HepG2 (cell line): Measurements from ENCODE around the gene INTS3. TPM values are rescaled to one million over a fixed set of nuclear protein-coding genes. Genes with fewer than 3 reads are reported as not detected.

ENCODE experiments used
- ARHGAP35 ChIP-seq: sonication (generic); formaldehyde crosslinking; IDR thresholded peaks from 2 replicates; pipeline ENCODE4 v1.9.0; 2022; ENCODE audit warnings: mild to moderate bottlenecking, inconsistent platforms, moderate library complexity, missing genetic modification reagents, borderline replicate concordance
- E2F1 ChIP-seq: sonication (generic); formaldehyde crosslinking; IDR thresholded peaks from 2 replicates; pipeline ENCODE4 v1.5.0; 2020; ENCODE audit warnings: missing genetic modification reagents
- FOXC1 ChIP-seq: sonication (generic); formaldehyde crosslinking; IDR thresholded peaks from 2 replicates; pipeline ENCODE4 v1.8.0; 2022; ENCODE audit warnings: mild to moderate bottlenecking, missing genetic modification reagents, borderline replicate concordance
- HMGXB4 ChIP-seq, 2 experiments: sonication (generic) in 1 of 2; formaldehyde crosslinking in 1 of 2; IDR thresholded peaks; 2 replicates each; pipeline versions ENCODE4 v1.4.0 to v1.6.1; 2018 to 2020; ENCODE audit warnings: missing genetic modification reagents in 2 of 2, borderline replicate concordance in 1 of 2, low read depth in 1 of 2, mild to moderate bottlenecking in 1 of 2, missing biosample characterization in 1 of 2
- KLF6 ChIP-seq: IDR thresholded peaks from 2 replicates; pipeline ENCODE4 v1.8.0; 2016; ENCODE audit warnings: missing biosample characterization, missing genetic modification reagents
- POGZ ChIP-seq: sonication (generic); formaldehyde crosslinking; IDR thresholded peaks from 2 replicates; pipeline ENCODE4 v1.4.0; 2020; ENCODE audit warnings: mild to moderate bottlenecking, missing genetic modification reagents
- SNAPC4 ChIP-seq: sonication (generic); formaldehyde crosslinking; IDR thresholded peaks from 2 replicates; pipeline ENCODE4 v1.4.0; 2020; ENCODE audit warnings: mild to moderate bottlenecking, missing genetic modification reagents
- SRSF9 ChIP-seq: fragments of 200-400 bp; formaldehyde crosslinking; IDR thresholded peaks from 2 replicates; pipeline ENCODE4 v1.6.1; 2018; ENCODE audit warnings: borderline replicate concordance, mild to moderate bottlenecking, low read depth, low read length; ENCODE audit not compliant: insufficient read depth, poor library complexity, severe bottlenecking
- ZMYM2 ChIP-seq: sonication (generic); formaldehyde crosslinking; IDR thresholded peaks from 2 replicates; pipeline ENCODE4 v1.8.0; 2022; ENCODE audit warnings: mild to moderate bottlenecking, missing genetic modification reagents
- ZNF281 ChIP-seq: sonication (generic); formaldehyde crosslinking; IDR thresholded peaks from 2 replicates; pipeline ENCODE4 v1.4.0; 2020; ENCODE audit warnings: missing genetic modification reagents, borderline replicate concordance
- ZNF354B ChIP-seq: sonication (generic); formaldehyde crosslinking; IDR thresholded peaks from 2 replicates; pipeline ENCODE4 v1.8.0; 2022; ENCODE audit warnings: mild to moderate bottlenecking, missing genetic modification reagents
- polyA plus RNA-seq, 8 experiments: library from polyadenylated mRNA; depleted of rRNA in 3 of 8; stranded (reverse) in 7 of 8; unstranded in 1 of 8; fragments of >200 nt; fragmentation: Illumina TruSeq in 4 of 8; extraction: Trizol in 4 of 8; gene quantifications; 2 replicates each; pipeline versions ENCODE4 v1.2.1 to v1.2.3, GENCODE V29; 2011 to 2016; ENCODE audit warnings: low read depth in 4 of 8, missing spikeins in 1 of 8, mixed read lengths in 1 of 8; ENCODE audit not compliant: insufficient read depth in 1 of 8
- total RNA-seq, 5 experiments: library from RNA; depleted of rRNA; stranded (reverse); fragments of >200 nt; fragmentation: Illumina TruSeq; extraction: Trizol; gene quantifications; 2 replicates each; pipeline ENCODE4 v1.2.3, GENCODE V29; 2016; ENCODE audit warnings: low read depth in 1 of 5

INTS3 gene
- total and polyA plus RNA-seq, 2 of the 13 experiments (the other 11 are each of a cell fraction or from before 2014, with no cell fraction given): 17.2 to 27.2 TPM

- TF ChIP-seq ARHGAP35 (CRISPR knock-in tag): peak; percentile 63; the same call in 1 of the 2 replicates
- TF ChIP-seq E2F1: peak; percentile 82; the same call in 1 of the 2 replicates
- TF ChIP-seq HMGXB4 (CRISPR knock-in tag; IDR thresholded peaks at IDR 0.05; ENCODE audit: borderline replicate concordance in 1 of 2, low read depth in 1 of 2): peak; percentile 39 to 75; a peak in 1 of 4 replicates
- TF ChIP-seq ZMYM2 (CRISPR knock-in tag): no peak
- no peak for TF ChIP-seq ZNF281
- no peak for TF ChIP-seq ZNF354B
- peak; percentile 65 for TF ChIP-seq POGZ (CRISPR knock-in tag)
- no peak for TF ChIP-seq FOXC1 (CRISPR knock-in tag)
- TF ChIP-seq SNAPC4 (CRISPR knock-in tag): no peak
- TF ChIP-seq SRSF9: no peak
- TF ChIP-seq KLF6 (CRISPR knock-in tag): peak; percentile 67; the same call in 1 of the 2 replicates
Observed at GRCh38 chr1:153783233-153784190, 55.7 kb downstream of the INTS3 start (continued).
